GM19467 (cell line): ENCODE measurements around the gene TRIM69.
A peak's percentile ranks its signal among the peaks of the same experiment; 100 is the strongest.
"Not testable (repeated sequence)": the region's sequence is repeated elsewhere in the genome, so short reads cannot be mapped to it uniquely, and the experiment has no call there.

ENCODE experiments used
- ATAC-seq: cut with Tn5 transposase; IDR thresholded peaks from one replicate; pipeline ENCODE4 v1.9.1; 2021; ENCODE audit warnings: mild to moderate bottlenecking, moderate library complexity; ENCODE audit not compliant: unreplicated experiment

TRIM69 gene

GRCh38 chr15:44715142-44715796 is 21.1 kb upstream of the TRIM69 start:
- no peak for ATAC-seq

DNA sequence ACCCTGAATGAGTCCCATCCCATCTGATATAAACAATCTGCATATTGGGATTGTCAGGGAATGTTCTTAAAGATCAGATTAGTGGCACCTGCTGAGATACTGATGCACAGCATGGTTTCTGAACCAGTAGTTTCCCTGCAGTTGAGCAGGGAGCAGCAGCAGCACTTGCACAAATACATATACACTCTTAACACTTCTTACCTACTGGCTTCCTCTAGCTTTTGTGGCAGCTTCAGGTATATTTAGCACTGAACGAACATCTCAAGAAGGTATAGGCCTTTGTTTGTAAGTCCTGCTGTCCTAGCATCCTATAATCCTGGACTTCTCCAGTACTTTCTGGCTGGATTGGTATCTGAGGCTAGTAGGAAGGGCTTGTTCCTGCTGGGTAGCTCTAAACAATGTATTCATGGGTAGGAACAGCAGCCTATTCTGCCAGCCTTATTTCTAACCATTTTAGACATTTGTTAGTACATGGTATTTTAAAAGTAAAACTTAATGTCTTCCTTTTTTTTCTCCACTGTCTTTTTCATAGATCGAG is 20.5 kb upstream of the TRIM69 start:
- ATAC-seq = no peak

DNA sequence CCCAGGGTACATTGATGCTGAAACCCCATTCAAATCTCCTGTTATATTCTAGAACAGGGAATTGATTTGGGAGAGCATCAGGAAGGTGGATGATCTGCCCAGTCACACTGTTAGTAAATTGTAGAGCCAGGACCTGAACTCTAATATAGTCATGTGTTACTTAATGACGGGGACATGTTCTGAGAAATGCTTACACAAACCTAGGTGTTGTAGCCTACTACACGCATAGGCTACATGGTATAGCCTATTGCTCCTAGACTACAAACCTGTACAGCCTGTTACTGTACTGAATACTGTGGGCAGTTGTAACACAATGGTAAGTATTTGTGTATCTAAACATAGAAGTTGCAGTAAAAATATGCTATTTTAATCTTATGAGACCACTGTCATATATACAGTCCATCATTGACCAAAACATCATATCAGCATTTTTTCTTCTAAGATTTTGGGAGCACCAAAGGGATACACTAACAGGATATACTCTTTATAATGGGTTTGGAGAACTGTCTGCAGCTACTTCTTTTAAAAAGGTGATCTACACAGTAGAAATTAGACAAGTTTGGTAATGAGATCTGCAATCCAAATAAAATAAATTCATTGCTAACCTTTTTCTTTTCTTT is 19.2 kb upstream of the TRIM69 start:
- ATAC-seq = no peak

DNA sequence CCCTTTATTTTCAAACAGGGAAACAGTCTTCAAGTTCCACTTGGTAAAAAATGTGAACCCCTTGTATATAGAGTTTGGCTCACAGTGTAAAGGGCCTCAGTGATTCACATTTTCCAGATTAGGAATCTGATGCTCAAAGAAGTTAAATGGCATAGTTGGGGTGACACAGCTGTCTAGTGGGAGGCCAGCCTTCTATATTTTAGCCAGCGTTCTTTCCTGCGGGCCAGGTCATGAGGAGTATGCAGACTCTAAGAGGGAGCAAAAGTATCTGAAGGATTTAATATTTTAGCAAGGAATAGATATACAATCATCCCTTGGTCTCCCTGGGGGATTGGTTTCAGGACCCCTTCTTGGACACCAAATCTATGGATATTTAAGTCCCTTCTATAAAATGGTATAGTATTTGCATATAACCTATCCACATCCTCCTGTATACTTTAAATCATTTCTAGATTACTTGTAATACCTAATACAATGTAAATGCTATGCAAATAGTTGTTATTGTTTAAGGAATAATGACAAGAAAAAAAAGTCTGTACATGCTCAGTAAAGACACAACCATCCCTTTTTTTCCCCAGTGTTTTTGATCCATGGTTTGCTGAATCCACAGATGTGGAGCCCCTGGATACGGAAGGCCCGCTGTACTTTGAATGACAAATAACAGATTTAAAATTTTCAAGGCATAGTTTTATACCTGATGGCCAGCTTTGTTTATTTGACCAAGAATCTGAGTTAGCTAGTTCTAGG is 18.0 kb upstream of the TRIM69 start:
- ATAC-seq = no peak

DNA sequence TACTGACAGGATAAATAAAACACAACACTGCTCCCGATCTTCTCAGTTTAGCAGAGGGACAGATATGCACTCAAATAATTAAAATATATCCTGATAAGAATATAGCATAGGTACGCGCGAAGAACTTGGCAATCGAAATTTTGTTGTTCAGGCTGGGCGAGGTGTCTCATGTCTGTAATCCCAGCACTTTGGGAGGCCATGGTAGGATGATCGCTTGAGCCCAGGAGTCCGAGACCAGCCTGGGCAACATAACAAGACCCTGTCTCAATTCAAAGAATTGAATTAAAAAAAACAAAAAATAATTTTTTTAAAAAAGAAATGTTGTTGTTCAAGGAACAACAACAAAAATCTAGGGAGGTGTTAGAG is 17.4 kb upstream of the TRIM69 start:
- ATAC-seq = no peak

GRCh38 chr15:44719293-44719999 is 16.9 kb upstream of the TRIM69 start:
- ATAC-seq = peak; percentile 36

DNA sequence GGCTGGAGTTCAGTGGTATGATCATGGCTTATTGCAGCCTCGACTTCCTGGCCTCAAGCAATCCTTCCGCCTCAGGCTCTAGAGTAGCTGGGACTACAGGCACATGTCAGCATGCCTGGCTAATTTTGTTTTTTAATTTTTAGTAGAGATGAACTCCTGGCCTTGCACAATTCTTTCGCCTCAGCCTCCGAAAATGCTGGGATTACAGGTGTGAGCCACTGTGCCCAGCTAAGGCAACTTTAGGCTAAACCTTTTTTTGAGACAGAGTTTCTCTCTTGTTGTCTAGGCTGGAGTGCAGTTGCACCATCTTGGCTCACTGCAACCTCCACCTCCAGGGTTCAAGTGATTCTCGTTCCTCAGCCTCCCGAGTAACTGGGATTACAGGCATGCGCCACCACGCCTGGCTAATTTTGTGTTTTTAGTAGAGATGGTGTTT is 16.3 kb upstream of the TRIM69 start:
- ATAC-seq = not testable (repeated sequence)

DNA sequence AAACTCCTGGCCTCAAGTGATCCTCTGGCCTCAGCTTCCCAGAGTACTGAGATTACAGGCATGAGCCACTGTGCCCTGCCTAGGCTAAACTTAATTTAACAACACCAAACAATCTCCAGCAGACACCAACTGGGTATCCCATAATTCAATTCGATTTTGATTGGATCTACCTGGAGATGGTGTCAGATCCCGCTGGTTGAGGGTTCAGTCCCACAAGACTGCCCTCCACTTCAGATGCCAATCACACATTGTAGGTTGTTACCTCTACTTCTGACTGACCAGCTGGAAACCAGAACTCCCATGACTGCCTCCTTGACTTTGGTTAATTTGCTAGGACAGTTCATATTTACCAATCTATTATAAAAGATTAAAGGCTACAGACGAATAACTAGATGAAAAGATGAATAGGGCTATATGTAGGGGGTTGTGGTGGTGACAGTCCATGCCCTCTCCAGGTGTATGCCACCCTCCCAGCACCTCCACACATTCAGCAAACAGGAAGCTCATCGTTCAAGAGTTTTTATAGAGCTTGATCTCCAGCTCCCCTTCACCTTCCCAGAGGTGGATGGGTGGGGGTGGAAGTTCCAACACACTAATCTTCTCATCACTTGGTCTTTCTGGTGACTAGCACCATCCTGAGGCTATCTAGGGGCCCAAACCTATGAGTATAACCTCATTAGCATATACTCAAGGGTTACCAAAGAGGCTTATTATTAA is 15.7 kb upstream of the TRIM69 start:
- ATAC-seq = no peak

DNA sequence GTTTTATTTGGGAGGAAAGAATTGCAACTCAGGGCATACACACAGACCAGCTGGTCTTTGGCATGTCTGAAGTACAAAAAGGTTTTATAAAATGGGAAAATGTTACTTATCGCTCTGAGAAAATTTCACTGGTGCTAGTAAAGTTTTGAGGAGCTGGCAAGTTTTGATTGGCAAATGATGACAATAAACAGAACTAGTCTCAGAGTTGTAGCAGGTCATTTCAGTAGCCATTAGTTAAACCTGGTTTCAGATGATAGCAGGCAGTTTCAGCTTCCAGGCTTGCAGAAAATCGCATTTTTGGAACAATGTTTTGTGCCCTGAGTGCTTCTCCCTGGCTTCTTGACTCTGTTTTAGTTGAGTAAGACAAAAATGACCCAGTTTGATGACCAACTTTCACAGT is 14.3 kb upstream of the TRIM69 start:
- no peak for ATAC-seq

DNA sequence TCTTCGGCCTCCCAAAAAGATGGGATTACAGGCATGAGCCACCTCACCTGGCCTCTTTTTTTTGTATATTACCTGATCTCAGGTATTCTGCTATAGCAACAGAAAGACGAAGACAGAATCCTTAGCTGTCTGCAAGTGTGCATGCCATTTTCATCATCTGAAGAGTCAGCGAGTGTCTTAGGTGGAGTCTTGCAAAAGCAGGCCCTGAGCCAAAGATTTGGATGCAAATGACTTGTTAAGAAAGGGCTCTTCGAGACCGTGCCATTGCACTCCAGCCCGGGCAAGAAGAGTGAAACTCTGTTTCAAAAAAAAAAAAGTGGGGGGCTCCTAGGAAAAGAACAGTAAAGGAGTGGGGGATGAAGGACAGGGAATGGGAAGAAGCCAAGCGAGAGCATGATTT is 10.2 kb upstream of the TRIM69 start:
- no peak for ATAC-seq

DNA sequence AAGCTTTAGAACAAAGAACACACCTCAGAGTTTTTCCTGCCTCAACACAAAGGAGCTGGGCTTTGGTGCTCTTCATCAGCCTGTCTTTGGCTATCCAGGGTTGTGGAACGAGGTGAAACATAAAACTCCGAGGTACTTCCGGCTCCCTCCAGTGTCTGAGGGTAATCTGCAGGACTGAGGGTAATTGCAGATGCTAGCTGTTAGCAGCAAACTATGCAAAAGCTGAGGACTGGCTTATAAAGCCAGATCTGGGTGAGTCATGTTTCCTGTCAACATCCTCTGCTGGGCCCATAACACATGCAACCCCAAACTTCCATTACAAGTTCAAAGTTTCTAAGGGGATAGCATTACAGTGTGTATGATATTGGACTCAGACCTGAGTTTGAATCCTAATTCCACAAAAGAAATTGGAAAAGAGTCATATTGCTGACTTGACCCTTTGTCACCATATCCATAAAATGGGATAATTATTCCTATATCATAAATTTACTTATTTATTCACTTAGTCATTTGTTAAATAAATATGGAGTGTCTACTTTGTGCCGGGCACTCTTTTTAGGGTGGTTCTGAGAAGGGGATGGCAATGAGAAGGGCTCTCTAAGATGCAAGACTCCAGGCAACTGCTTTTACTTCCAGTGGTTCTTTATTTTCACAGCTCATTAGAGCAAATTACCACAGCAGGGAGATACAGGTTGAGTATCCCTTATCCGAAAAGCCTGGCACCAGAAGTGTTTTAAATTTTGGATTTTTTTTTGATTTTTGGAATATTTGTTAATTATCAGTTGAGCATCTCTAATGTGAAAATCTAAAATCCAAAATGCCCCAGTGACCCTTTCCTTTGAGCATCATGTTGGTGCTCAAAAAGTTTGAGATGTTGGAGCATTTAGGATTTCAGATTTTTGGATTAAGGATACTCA is 9.5 kb upstream of the TRIM69 start:
- ATAC-seq = peak; percentile 39

- ATAC-seq = no peak
Observed at GRCh38 chr15:44727485-44728231, 8.7 kb upstream of the TRIM69 start.

DNA sequence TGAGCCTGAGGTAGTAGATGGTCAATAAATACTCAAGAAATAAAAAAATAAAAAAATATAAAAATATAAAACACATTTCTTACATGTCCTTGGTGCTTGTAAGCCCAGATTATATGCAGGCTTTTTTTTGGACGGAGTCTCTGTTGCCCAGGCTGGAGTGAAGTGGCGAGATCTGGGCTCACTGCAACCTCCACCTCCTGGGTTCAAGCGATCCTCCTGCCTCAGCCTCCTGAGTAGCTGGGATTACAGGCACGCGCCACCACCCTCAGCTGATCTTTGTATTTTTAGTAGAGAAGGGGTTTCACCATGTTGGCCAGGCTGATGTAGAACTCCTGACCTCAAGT is 8.1 kb upstream of the TRIM69 start:
- not testable (repeated sequence) for ATAC-seq

GRCh38 chr15:44728576-44729407 is 7.5 kb upstream of the TRIM69 start:
- peak; percentile 64 for ATAC-seq

- ATAC-seq = no peak
Observed at GRCh38 chr15:44729408-44730127, 6.8 kb upstream of the TRIM69 start.

GRCh38 chr15:44734839-44735481 is 1.4 kb upstream of the TRIM69 start:
- no peak for ATAC-seq
